A673 (cell line): Measurements from ENCODE around the gene FAM167B.

Experiments
- CTCF ChIP-seq: fragments of 300-800, 200-600 bp; sonication (generic); conservative IDR thresholded peaks from 2 replicates; pipeline ENCODE4 v1.5.1; 2017; ENCODE audit warnings: low read depth, mild to moderate bottlenecking, antibody characterized with exemption, low read length, moderate library complexity, mixed read lengths
- EZH2 ChIP-seq: fragments of 200-600 bp; sonication (generic); IDR thresholded peaks from 2 replicates; pipeline ENCODE4 v1.6.1; 2017; ENCODE audit warnings: borderline replicate concordance, low read depth, mild to moderate bottlenecking, mixed read lengths, antibody characterized with exemption, low read length; ENCODE audit not compliant: poor library complexity, severe bottlenecking

GRCh38 chr1:32255072-32256071 lies 8.3 kb downstream of the FAM167B start:
- TF ChIP-seq CTCF, result no peak
- no peak for TF ChIP-seq EZH2
